ENCODE data around the gene ZFPL1. TPM values are rescaled to one million over a fixed set of nuclear protein-coding genes. Genes with fewer than 3 reads are reported as not detected.

Gene ZFPL1
- total RNA-seq, 1 donor, result 28.9 TPM

DNA sequence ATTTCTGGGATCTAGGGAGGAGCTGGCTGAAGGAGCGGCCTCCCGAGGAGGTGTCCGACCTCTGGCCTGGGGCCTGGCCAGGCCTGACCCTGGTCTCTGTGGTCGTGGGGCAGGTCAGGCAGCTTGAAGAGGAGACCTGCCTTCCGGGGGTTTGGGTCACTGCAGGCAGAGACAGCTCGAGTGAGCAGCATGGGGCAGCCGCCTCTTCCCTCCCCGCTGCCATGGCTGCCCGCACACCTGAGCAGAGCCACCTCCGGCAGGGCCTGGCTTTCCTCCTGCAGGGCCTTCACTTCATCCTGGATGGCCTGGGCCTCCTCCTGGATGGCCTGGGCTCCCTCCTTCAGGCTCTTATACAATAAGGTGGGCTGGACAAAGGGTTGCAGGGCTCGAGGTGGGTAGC lies 17.7 kb upstream of the ZFPL1 start:
- no peak for TF ChIP-seq CTCF (IDR thresholded peaks at IDR 0.05; ENCODE audit: insufficient read depth, low read depth, low read length)
- H3K4me3 ChIP-seq (ENCODE audit: low read depth, low read length), result no peak overlapping the region
- DNase-seq (ENCODE audit: low read depth), result no peak

DNA sequence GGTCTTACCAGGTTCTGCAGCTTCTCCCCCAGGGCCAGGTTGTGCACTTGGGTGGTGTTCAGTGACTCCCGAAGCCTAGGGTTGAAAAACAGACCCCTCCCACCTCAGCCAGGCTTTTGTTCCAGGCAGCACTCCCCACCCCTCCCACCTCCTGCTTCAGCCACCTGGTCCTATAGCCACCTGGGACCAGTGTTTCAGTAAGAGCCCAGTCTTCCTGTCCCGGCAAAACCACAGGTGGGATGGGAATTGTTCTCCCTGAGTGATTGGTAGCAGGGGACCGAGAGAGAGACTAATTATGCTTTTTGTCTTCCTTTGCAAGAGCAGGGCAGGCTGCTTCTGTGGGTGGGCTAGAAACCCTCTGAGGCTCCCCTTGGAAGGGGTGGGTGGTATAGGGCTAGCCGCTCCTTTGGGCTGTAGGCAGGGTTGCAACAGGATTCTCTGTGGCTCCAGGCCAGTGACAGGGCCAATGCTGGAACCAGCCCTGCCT lies 17.2 kb upstream of the ZFPL1 start:
- no peak for DNase-seq (ENCODE audit: low read depth)
- no peak overlapping the region for H3K4me3 ChIP-seq (ENCODE audit: low read depth, low read length)
- TF ChIP-seq CTCF (IDR thresholded peaks at IDR 0.05; ENCODE audit: insufficient read depth, low read depth, low read length), result no peak

DNA sequence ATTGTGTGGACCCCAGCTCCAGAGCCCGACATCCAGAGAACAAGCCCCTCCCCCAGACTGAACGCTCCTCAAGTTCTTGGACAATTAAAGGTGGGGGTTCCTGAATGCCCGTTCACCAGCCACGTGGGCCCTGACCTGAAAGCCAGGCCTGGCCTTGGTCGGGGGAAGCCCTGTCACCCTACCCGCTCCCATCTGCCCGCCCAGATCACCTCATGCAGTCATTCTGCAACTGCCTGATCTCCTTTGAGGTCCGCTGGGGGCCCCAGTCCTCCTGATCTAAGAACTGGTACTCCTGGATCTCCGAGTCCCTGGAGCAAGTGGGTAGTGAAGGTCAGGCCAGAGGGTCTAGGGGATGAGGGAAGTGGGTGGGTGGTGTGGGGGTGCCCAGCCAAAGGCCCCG lies 16.6 kb upstream of the ZFPL1 start:
- H3K4me3 ChIP-seq (ENCODE audit: low read depth, low read length), result no peak overlapping the region
- no peak for DNase-seq (ENCODE audit: low read depth)
- no peak for TF ChIP-seq CTCF (IDR thresholded peaks at IDR 0.05; ENCODE audit: insufficient read depth, low read depth, low read length)

- DNase-seq (ENCODE audit: low read depth), result peak; percentile 28
- no peak overlapping the region for H3K4me3 ChIP-seq (ENCODE audit: low read depth, low read length)
- no peak for TF ChIP-seq CTCF (IDR thresholded peaks at IDR 0.05; ENCODE audit: insufficient read depth, low read depth, low read length)
These were observed 14.8 kb upstream of the ZFPL1 start for GRCh38 chr11:65069217-65069616.

DNA sequence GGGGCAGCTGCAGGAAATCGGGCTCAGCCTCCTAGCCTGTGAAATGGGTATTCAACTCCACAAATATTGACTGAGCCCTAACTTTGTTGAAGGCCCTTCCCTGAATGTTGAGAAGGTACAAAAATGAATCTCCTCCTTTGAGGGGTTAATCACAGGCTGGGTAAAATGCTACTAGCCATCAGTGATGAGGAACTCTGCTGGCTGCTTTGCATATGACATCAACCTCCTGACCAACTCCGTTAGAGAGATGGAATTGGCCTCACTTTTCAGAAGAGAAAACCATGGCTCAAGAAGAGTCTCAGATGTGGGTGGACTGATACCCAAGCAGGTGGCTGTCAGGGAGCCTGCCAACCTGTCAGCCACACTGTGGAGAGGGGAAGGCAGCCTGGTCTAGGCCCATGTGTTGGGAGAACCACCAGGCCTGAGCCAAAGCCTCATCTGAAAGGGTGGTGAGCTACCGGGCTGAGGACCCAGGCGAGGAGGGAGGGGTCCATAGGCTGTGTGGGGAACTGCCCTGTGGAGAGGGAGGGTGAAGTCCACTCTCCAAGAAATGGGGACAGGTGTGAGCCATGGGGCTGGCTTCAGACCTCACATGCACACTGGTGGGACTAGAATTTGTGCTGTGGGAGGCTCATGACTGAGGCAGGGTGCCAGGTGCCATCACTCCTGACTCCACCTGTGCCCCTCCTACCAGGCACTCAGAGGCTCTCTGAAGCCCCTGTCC lies 12.0 kb upstream of the ZFPL1 start:
- no peak for DNase-seq (ENCODE audit: low read depth)
- no peak for TF ChIP-seq CTCF (IDR thresholded peaks at IDR 0.05; ENCODE audit: insufficient read depth, low read depth, low read length)
- no peak overlapping the region for H3K4me3 ChIP-seq (ENCODE audit: low read depth, low read length)

DNA sequence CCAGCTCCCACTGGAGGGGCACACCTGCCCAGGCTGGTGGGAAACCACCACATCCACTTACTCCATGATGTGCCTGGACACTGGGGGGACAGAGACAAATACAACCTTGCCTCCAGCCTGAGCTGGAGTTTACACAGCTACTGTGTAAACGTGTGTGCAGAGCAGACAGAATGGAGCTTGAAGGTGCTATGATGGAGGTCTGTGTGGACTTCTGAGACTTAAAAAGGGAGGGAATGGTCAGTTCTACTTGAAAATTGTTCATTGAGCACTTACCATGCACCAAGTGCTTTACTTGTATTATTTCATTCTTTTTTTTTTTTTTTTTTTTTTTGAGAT lies 11.4 kb upstream of the ZFPL1 start:
- TF ChIP-seq CTCF (IDR thresholded peaks at IDR 0.05; ENCODE audit: insufficient read depth, low read depth, low read length), result no peak
- no peak for DNase-seq (ENCODE audit: low read depth)
- H3K4me3 ChIP-seq (ENCODE audit: low read depth, low read length), result no peak overlapping the region

DNA sequence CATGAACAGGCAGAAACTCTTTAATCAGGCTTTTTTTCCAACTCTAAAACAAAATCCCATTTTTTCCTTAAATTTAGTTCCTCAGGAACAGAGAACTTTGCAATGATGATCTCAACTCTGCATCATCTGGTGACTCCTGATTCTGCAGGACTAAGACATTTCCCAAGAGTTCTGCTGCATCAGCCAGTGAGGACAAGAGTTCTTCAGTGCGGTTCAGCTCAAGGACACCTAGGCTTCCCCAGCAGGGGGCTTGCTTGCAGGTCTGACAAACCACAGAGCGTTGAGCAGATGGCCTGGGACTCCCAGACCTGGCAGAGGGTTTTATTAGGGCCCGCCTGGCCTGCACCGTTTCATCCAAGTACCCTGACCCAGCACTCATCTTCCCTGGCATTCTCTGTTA lies 6.6 kb upstream of the ZFPL1 start:
- no peak for DNase-seq (ENCODE audit: low read depth)
- TF ChIP-seq CTCF (IDR thresholded peaks at IDR 0.05; ENCODE audit: insufficient read depth, low read depth, low read length), result no peak

More for the DNA sequence above, 6.6 kb upstream of the ZFPL1 start:
- no peak overlapping the region for H3K4me3 ChIP-seq (ENCODE audit: low read depth, low read length)
